ENCODE measurements around the gene ANTXR1.
"Not testable (repeated sequence)": the region's sequence is repeated elsewhere in the genome, so short reads cannot be mapped to it uniquely, and the experiment has no call there.

ANTXR1 gene

GRCh38 chr2:69222953-69223658 is 210.1 kb downstream of the ANTXR1 start:
- DNase-seq (ENCODE audit: low read depth): no peak
- no peak overlapping the region for H3K4me3 ChIP-seq (ENCODE audit: low read depth, low read length)
- no peak for TF ChIP-seq CTCF (IDR thresholded peaks at IDR 0.05; ENCODE audit: insufficient read depth, low read depth, low read length, missing control alignments)

GRCh38 chr2:69223759-69224511 is 211.0 kb downstream of the ANTXR1 start:
- no peak for TF ChIP-seq CTCF (IDR thresholded peaks at IDR 0.05; ENCODE audit: insufficient read depth, low read depth, low read length, missing control alignments)
- DNase-seq (ENCODE audit: low read depth): no peak
- no peak overlapping the region for H3K4me3 ChIP-seq (ENCODE audit: low read depth, low read length)

- no peak for DNase-seq (ENCODE audit: low read depth)
- TF ChIP-seq CTCF (IDR thresholded peaks at IDR 0.05; ENCODE audit: insufficient read depth, low read depth, low read length, missing control alignments): no peak
- H3K4me3 ChIP-seq (ENCODE audit: low read depth, low read length): no peak overlapping the region
These were observed 211.5 kb downstream of the ANTXR1 start for GRCh38 chr2:69224512-69224837.

- TF ChIP-seq CTCF (IDR thresholded peaks at IDR 0.05; ENCODE audit: insufficient read depth, low read depth, low read length, missing control alignments): no peak
- H3K4me3 ChIP-seq (ENCODE audit: low read depth, low read length): no peak overlapping the region
- DNase-seq (ENCODE audit: low read depth): no peak
These were observed 213.0 kb downstream of the ANTXR1 start for GRCh38 chr2:69225933-69226332.

- H3K4me3 ChIP-seq (ENCODE audit: low read depth, low read length): no peak overlapping the region
- no peak for TF ChIP-seq CTCF (IDR thresholded peaks at IDR 0.05; ENCODE audit: insufficient read depth, low read depth, low read length, missing control alignments)
- no peak for DNase-seq (ENCODE audit: low read depth)
These were observed 213.9 kb downstream of the ANTXR1 start for GRCh38 chr2:69226903-69227302.

- peak; percentile 8 for DNase-seq (ENCODE audit: low read depth)
- no peak overlapping the region for H3K4me3 ChIP-seq (ENCODE audit: low read depth, low read length)
- TF ChIP-seq CTCF (IDR thresholded peaks at IDR 0.05; ENCODE audit: insufficient read depth, low read depth, low read length, missing control alignments): no peak
These were observed 214.7 kb downstream of the ANTXR1 start for GRCh38 chr2:69227716-69228115.

GRCh38 chr2:69230946-69231345 is 218.0 kb downstream of the ANTXR1 start:
- DNase-seq (ENCODE audit: low read depth); H3K4me3 ChIP-seq (ENCODE audit: low read depth, low read length): not testable (repeated sequence)

Measured in GM12865 (cell line).